Effector CD8-positive, alpha-beta T cell (primary cell): Measurements from ENCODE around the gene SCN1A.
"Not testable (repeated sequence)": the region's sequence is repeated elsewhere in the genome, so short reads cannot be mapped to it uniquely, and the experiment has no call there.

Source experiments
- DNase-seq: peaks from one replicate; lab custom pipeline; 2025; lab: John Stamatoyannopoulos, UW

The SCN1A gene

GRCh38 chr2:166135152-166135848 is 7.5 kb upstream of the SCN1A start:
- no peak for DNase-seq

- DNase-seq: no peak
Measured at GRCh38 chr2:166134252-166135151, 6.7 kb upstream of the SCN1A start.

- DNase-seq: no peak
Measured at GRCh38 chr2:166133653-166134052, 5.8 kb upstream of the SCN1A start.

- no peak for DNase-seq
Measured at GRCh38 chr2:166128156-166128505, 311 bp upstream of the SCN1A start.

- no peak for DNase-seq
Measured at GRCh38 chr2:166126007-166126639, 1.7 kb downstream of the SCN1A start.

GRCh38 chr2:166125557-166125956 is 2.3 kb downstream of the SCN1A start:
- DNase-seq: no peak

GRCh38 chr2:166118180-166118579 is 9.6 kb downstream of the SCN1A start:
- DNase-seq: no peak

- DNase-seq: no peak
Measured at GRCh38 chr2:166117491-166117890, 10.3 kb downstream of the SCN1A start.

- no peak for DNase-seq
Measured at GRCh38 chr2:166115589-166115988, 12.2 kb downstream of the SCN1A start.

- DNase-seq: no peak
Measured at GRCh38 chr2:166112193-166112605, 15.6 kb downstream of the SCN1A start.

GRCh38 chr2:166106431-166107015 is 21.3 kb downstream of the SCN1A start:
- DNase-seq: no peak

GRCh38 chr2:166104773-166105172 is 23.0 kb downstream of the SCN1A start:
- DNase-seq: no peak

GRCh38 chr2:166104084-166104483 is 23.7 kb downstream of the SCN1A start:
- no peak for DNase-seq

- not testable (repeated sequence) for DNase-seq
Measured at GRCh38 chr2:166103277-166103676, 24.5 kb downstream of the SCN1A start.

GRCh38 chr2:166094325-166094724 is 33.5 kb downstream of the SCN1A start:
- no peak for DNase-seq

- DNase-seq: no peak
Measured at GRCh38 chr2:166092889-166093288, 34.9 kb downstream of the SCN1A start.

GRCh38 chr2:166091439-166091838 is 36.4 kb downstream of the SCN1A start:
- DNase-seq: no peak

GRCh38 chr2:166090908-166091307 is 36.9 kb downstream of the SCN1A start:
- DNase-seq: no peak

- no peak for DNase-seq
Measured at GRCh38 chr2:166090346-166090745, 37.5 kb downstream of the SCN1A start.

- DNase-seq: no peak
Measured at GRCh38 chr2:166088634-166089033, 39.2 kb downstream of the SCN1A start.

- DNase-seq: no peak
Measured at GRCh38 chr2:166084301-166084700, 43.5 kb downstream of the SCN1A start.

- DNase-seq: no peak
Measured at GRCh38 chr2:166082736-166083135, 45.1 kb downstream of the SCN1A start.
